NCI-H82 (cell line): ENCODE measurements around the gene OCA2.
"Not testable (repeated sequence)": the region's sequence is repeated elsewhere in the genome, so short reads cannot be mapped to it uniquely, and the experiment has no call there.

ENCODE experiments used
- DNase-seq: peaks from one replicate; lab custom pipeline; 2025; lab: John Stamatoyannopoulos, UW

The OCA2 gene

GRCh38 chr15:27713850-27714249 lies 385.3 kb downstream of the OCA2 start:
- not testable (repeated sequence) for DNase-seq

DNA sequence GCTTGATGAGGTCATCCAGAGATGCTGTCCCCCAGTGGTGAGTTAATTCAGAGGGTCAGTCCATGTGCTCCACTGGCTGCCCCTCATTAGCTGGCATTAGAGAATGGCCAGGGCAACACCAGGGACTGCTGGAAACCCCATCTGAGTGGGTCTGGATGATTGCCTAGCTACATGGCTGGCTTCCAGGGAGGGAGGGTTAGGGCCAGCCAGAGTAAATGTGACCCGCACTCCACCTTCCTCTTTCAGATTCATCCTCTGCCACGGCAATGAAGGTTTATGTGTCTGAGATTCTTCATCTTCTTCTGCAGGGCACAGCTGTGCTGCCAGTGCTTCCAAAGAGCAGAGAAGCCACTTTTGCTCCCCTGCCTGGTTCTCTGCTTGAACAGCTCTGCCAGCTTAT lies 391.9 kb downstream of the OCA2 start:
- peak; percentile 57 for DNase-seq

GRCh38 chr15:27706300-27706699 lies 392.8 kb downstream of the OCA2 start:
- DNase-seq = no peak

DNA sequence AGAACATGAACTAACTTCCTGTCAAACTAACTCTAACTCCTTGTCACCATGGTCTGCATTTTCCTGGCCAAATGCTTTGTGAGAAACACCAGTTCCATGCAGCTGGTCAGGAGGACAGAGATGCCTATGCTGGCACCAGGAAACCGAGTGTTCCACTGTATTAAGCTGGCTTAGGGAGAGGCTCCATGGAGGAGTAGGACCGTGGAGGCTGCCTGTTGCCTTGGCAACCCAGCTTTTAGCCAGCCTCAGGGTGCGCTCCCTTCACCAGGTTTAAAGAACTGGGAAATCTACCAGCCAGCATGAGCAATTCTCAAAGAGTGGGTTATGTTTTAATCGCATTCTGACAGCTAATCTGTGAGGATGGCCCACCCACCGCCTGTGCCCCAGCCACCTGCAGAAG lies 394.1 kb downstream of the OCA2 start:
- peak; percentile 90 for DNase-seq
